Eye (tissue), 1 donor: ENCODE measurements around the gene NRIP2.
"Not testable (repeated sequence)": the region's sequence is repeated elsewhere in the genome, so short reads cannot be mapped to it uniquely, and the experiment has no call there.

ENCODE experiments used
- DNase-seq: peaks from one replicate; pipeline ENCODE4 v3.0.0-alpha.2; 2015

The NRIP2 gene

GRCh38 chr12:2834581-2835491, at the start of gene NRIP2:
Gene NRIP2 (minus strand): TSS chr12:2835035. CDS start chr12:2834983, 52 bp downstream.
- peak; percentile 86 for DNase-seq

GRCh38 chr12:2879853-2880252, 45.0 kb upstream of the NRIP2 start:
- DNase-seq = no peak

- DNase-seq = peak; percentile 73
These were observed 43.3 kb upstream of the NRIP2 start for GRCh38 chr12:2877953-2878732.

GRCh38 chr12:2877047-2877952, 42.5 kb upstream of the NRIP2 start, which contains the start of the genes FOXM1 and RHNO1:
Gene FOXM1 (minus strand): TSS chr12:2877174. CDS start chr12:2874478, 2,696 bp downstream.
Gene RHNO1 (plus strand): TSS chr12:2877223. CDS start chr12:2885367, 8,144 bp downstream.
- peak; percentile 96 for DNase-seq

- no peak for DNase-seq
These were observed 41.7 kb upstream of the NRIP2 start for GRCh38 chr12:2876431-2877046.

- not testable (repeated sequence) for DNase-seq
These were observed 34.3 kb upstream of the NRIP2 start for GRCh38 chr12:2868986-2869632.

- DNase-seq = no peak
These were observed 29.4 kb upstream of the NRIP2 start for GRCh38 chr12:2864198-2864597.

- DNase-seq = not testable (repeated sequence)
These were observed 28.6 kb upstream of the NRIP2 start for GRCh38 chr12:2863402-2863801.

- DNase-seq = no peak
These were observed 28.0 kb upstream of the NRIP2 start for GRCh38 chr12:2862876-2863275.

GRCh38 chr12:2860170-2860569, 25.3 kb upstream of the NRIP2 start:
- DNase-seq = no peak

GRCh38 chr12:2858944-2859421, 24.1 kb upstream of the NRIP2 start:
- no peak for DNase-seq

GRCh38 chr12:2858334-2858733, 23.5 kb upstream of the NRIP2 start:
- no peak for DNase-seq

GRCh38 chr12:2857576-2857975, 22.7 kb upstream of the NRIP2 start:
- DNase-seq = no peak

GRCh38 chr12:2857021-2857431, 22.2 kb upstream of the NRIP2 start, which contains the start of gene TEX52:
Gene TEX52 (minus strand): TSS chr12:2857039. CDS start chr12:2857026, 13 bp downstream.
- peak; percentile 32 for DNase-seq

- DNase-seq = no peak
These were observed 21.2 kb upstream of the NRIP2 start for GRCh38 chr12:2856051-2856450.

GRCh38 chr12:2855546-2855945, 20.7 kb upstream of the NRIP2 start:
- DNase-seq = no peak

- DNase-seq = no peak
These were observed 20.0 kb upstream of the NRIP2 start for GRCh38 chr12:2854669-2855453.

GRCh38 chr12:2853626-2854025, 18.8 kb upstream of the NRIP2 start:
- DNase-seq = peak; percentile 92

GRCh38 chr12:2851931-2852330, 17.1 kb upstream of the NRIP2 start:
- no peak for DNase-seq

- DNase-seq = peak; percentile 78
These were observed 10.4 kb upstream of the NRIP2 start for GRCh38 chr12:2845280-2845679.
